ENCODE data around the gene ZNF593. TPM values are rescaled to one million over a fixed set of nuclear protein-coding genes. Genes with fewer than 3 reads are reported as not detected.

The ZNF593 gene
- polyA plus RNA-seq, 2 donors, result 42.3 to 63.3 TPM

DNA sequence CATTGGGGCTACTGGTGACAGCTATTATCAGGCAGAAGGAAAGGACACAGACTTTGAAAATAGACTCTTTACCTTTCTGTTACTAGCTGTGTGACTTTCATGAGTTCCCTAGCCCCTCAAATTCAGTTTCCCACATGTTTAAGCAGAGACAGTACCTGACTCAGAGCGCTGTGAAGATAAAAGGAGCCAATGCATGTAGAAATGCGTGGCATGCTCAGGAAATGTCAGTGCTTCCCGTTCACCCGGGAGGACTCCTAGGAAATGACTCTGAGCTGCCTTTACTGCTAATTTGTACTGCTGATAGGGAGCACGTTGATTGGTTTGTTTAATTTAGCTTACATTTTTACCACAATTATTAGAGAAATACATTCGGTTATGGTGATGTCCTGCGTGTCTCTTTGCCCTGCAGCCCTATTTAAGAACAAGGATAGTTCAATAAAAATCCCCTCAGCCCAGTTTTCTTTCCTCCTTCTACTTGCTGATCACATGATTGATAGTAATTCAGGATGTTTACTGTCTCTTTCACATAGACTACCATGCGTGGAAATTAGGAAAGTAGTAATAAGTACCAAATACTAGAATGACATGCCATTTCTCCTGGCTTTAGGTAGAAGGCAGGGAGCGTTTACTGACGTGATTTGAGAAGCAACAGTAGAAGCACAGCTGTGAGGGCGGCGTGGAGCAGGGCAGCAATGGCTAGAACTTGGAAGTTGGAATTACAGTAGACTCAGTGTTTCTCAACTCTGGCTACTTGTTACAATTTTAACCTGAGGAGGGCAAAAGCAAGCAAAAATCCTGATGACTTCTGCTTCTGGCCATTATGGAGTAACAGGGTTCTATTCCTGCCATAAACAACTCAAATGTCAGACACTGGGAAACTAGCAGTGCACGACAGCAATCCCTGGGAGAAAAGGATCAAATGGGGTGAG lies 42.2 kb upstream of the ZNF593 start:
- Histone ChIP-seq H3K9me3 (ENCODE audit: control insufficient read depth in 2 of 2, insufficient read depth in 1 of 2, low read depth in 1 of 2, low read length in 1 of 2) (no peaks in the 10 kb centered on the region), H3K36me3 (ENCODE audit: control insufficient read depth in 2 of 2, insufficient read depth in 2 of 2, low read length in 1 of 2) (no peaks in the 10 kb centered on the region), H3K4me1 (ENCODE audit: control insufficient read depth in 2 of 2, insufficient read depth in 2 of 2, low read length in 1 of 2) (no peaks in the 10 kb centered on the region), H3K4me3 (ENCODE audit: low read depth in 1 of 2, low read length in 2 of 2) (peak overlapping the region in 1 of 2 donors; percentile 2), H3K27ac (ENCODE audit: low read depth in 2 of 2, low read length in 1 of 2) (peak overlapping the region; percentile 3 to 73), H3K27me3 (ENCODE audit: control insufficient read depth in 1 of 2, insufficient read depth in 2 of 2, low read length in 2 of 2) (no peaks in the 10 kb centered on the region)
- 37 to 41% methylated on average over 13 of the region's 13 CpGs for WGBS, 2 donors

GRCh38 chr1:26129778-26130177 lies 39.9 kb upstream of the ZNF593 start:
- no peak overlapping the region for H3K4me3 ChIP-seq (ENCODE audit: low read depth in 1 of 2, low read length in 2 of 2)
- no peak overlapping the region for H3K27ac ChIP-seq (ENCODE audit: low read depth in 2 of 2, low read length in 1 of 2)
- H3K27me3 ChIP-seq (ENCODE audit: control insufficient read depth in 1 of 2, insufficient read depth in 2 of 2, low read length in 2 of 2), result no peaks in the 10 kb centered on the region
- H3K4me1 ChIP-seq (ENCODE audit: control insufficient read depth in 2 of 2, insufficient read depth in 2 of 2, low read length in 1 of 2), result no peaks in the 10 kb centered on the region
- H3K9me3 ChIP-seq (ENCODE audit: control insufficient read depth in 2 of 2, insufficient read depth in 1 of 2, low read depth in 1 of 2, low read length in 1 of 2), result no peaks in the 10 kb centered on the region
- no peaks in the 10 kb centered on the region for H3K36me3 ChIP-seq (ENCODE audit: control insufficient read depth in 2 of 2, insufficient read depth in 2 of 2, low read length in 1 of 2)
- 95 to 98% methylated on average over 4 of the region's 4 CpGs for WGBS, 2 donors

- Histone ChIP-seq H3K27ac (ENCODE audit: low read depth in 2 of 2, low read length in 1 of 2) (no peak overlapping the region), H3K9me3 (ENCODE audit: control insufficient read depth in 2 of 2, insufficient read depth in 1 of 2, low read depth in 1 of 2, low read length in 1 of 2) (no peaks in the 10 kb centered on the region), H3K4me3 (ENCODE audit: low read depth in 1 of 2, low read length in 2 of 2) (no peak overlapping the region), H3K27me3 (ENCODE audit: control insufficient read depth in 1 of 2, insufficient read depth in 2 of 2, low read length in 2 of 2) (no peaks in the 10 kb centered on the region), H3K4me1 (ENCODE audit: control insufficient read depth in 2 of 2, insufficient read depth in 2 of 2, low read length in 1 of 2) (no peaks in the 10 kb centered on the region), H3K36me3 (ENCODE audit: control insufficient read depth in 2 of 2, insufficient read depth in 2 of 2, low read length in 1 of 2) (no peaks in the 10 kb centered on the region)
- WGBS, 2 donors, result 47 to 65% methylated on average over 1 of the region's 1 CpG
Observed at GRCh38 chr1:26130695-26131094, 39.0 kb upstream of the ZNF593 start.

DNA sequence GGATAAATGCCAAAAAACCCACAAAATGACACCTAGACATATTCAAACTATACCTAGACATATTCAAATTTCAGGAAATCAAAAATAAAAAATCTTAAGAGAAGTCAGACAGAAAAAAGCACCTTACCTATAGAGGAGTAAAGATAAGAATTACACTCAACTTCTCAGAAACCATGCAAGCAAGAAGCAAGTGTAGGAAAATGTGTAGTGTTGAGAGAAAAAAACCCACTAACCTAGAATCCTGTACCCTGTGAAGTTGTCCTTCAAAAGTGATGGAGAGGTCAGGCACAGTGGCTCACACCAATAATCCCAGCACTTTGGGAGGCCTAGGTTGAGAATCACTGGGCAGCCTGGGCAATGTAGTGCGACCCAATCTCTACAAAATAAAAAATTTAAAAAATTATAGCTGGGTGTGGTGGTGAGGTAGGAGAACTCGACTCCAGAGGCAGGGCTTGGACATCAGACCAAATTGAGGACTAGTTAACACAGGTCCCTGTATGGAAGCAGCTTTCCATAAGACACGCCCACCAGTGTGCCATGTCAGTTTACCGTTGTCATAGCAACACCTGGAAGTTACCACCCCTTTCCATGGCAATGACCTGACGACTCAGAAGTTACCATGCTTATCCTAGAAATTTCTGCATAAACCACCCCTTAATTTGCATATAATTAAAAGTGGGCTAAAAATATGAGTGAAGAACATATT lies 37.4 kb upstream of the ZNF593 start:
- Histone ChIP-seq H3K27me3 (ENCODE audit: control insufficient read depth in 1 of 2, insufficient read depth in 2 of 2, low read length in 2 of 2) (no peaks in the 10 kb centered on the region), H3K36me3 (ENCODE audit: control insufficient read depth in 2 of 2, insufficient read depth in 2 of 2, low read length in 1 of 2) (no peaks in the 10 kb centered on the region), H3K27ac (ENCODE audit: low read depth in 2 of 2, low read length in 1 of 2) (no peak overlapping the region), H3K9me3 (ENCODE audit: control insufficient read depth in 2 of 2, insufficient read depth in 1 of 2, low read depth in 1 of 2, low read length in 1 of 2) (no peaks in the 10 kb centered on the region), H3K4me3 (ENCODE audit: low read depth in 1 of 2, low read length in 2 of 2) (no peak overlapping the region), H3K4me1 (ENCODE audit: control insufficient read depth in 2 of 2, insufficient read depth in 2 of 2, low read length in 1 of 2) (no peaks in the 10 kb centered on the region)
- WGBS, 2 donors, result 74 to 77% methylated on average over 5 of the region's 5 CpGs

DNA sequence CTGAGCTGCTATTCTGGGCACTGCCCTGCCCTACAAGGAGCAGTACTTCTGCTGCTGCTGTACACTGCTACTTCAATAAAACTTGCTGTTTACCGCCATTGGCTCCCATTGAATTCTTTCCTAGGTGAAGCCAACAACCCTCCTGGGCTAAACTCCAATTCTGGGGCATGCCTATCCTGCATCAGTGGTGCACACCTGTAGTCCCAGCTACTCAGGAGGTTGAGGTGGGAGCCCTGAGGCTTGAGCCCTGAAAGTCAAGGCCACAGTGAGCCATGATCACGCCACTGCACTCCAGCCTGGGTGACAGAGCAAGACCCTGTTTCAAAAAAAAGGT lies 36.9 kb upstream of the ZNF593 start:
- Histone ChIP-seq H3K4me3 (ENCODE audit: low read depth in 1 of 2, low read length in 2 of 2) (no peak overlapping the region), H3K27me3 (ENCODE audit: control insufficient read depth in 1 of 2, insufficient read depth in 2 of 2, low read length in 2 of 2) (no peaks in the 10 kb centered on the region), H3K27ac (ENCODE audit: low read depth in 2 of 2, low read length in 1 of 2) (no peak overlapping the region), H3K9me3 (ENCODE audit: control insufficient read depth in 2 of 2, insufficient read depth in 1 of 2, low read depth in 1 of 2, low read length in 1 of 2) (no peaks in the 10 kb centered on the region), H3K36me3 (ENCODE audit: control insufficient read depth in 2 of 2, insufficient read depth in 2 of 2, low read length in 1 of 2) (no peaks in the 10 kb centered on the region), H3K4me1 (ENCODE audit: control insufficient read depth in 2 of 2, insufficient read depth in 2 of 2, low read length in 1 of 2) (no peaks in the 10 kb centered on the region)
- WGBS, 2 donors, result 93 to 94% methylated on average over 2 of the region's 2 CpGs

- no peaks in the 10 kb centered on the region for H3K27me3 ChIP-seq (ENCODE audit: control insufficient read depth in 1 of 2, insufficient read depth in 2 of 2, low read length in 2 of 2)
- H3K27ac ChIP-seq (ENCODE audit: low read depth in 2 of 2, low read length in 1 of 2), result no peak overlapping the region
- 89 to 94% methylated on average over 3 of the region's 3 CpGs for WGBS, 2 donors
- H3K4me3 ChIP-seq (ENCODE audit: low read depth in 1 of 2, low read length in 2 of 2), result no peak overlapping the region
- no peaks in the 10 kb centered on the region for H3K4me1 ChIP-seq (ENCODE audit: control insufficient read depth in 2 of 2, insufficient read depth in 2 of 2, low read length in 1 of 2)
- H3K36me3 ChIP-seq (ENCODE audit: control insufficient read depth in 2 of 2, insufficient read depth in 2 of 2, low read length in 1 of 2), result no peaks in the 10 kb centered on the region
- H3K9me3 ChIP-seq (ENCODE audit: control insufficient read depth in 2 of 2, insufficient read depth in 1 of 2, low read depth in 1 of 2, low read length in 1 of 2), result no peaks in the 10 kb centered on the region
Observed at GRCh38 chr1:26134466-26134865, 35.2 kb upstream of the ZNF593 start.

GRCh38 chr1:26138974-26139558 lies 30.6 kb upstream of the ZNF593 start:
- WGBS, 2 donors, result 65 to 67% methylated on average over 3 of the region's 3 CpGs
- Histone ChIP-seq H3K9me3 (ENCODE audit: control insufficient read depth in 2 of 2, insufficient read depth in 1 of 2, low read depth in 1 of 2, low read length in 1 of 2) (no peaks in the 10 kb centered on the region), H3K4me3 (ENCODE audit: low read depth in 1 of 2, low read length in 2 of 2) (no peak overlapping the region), H3K27ac (ENCODE audit: low read depth in 2 of 2, low read length in 1 of 2) (no peak overlapping the region), H3K27me3 (ENCODE audit: control insufficient read depth in 1 of 2, insufficient read depth in 2 of 2, low read length in 2 of 2) (no peaks in the 10 kb centered on the region), H3K4me1 (ENCODE audit: control insufficient read depth in 2 of 2, insufficient read depth in 2 of 2, low read length in 1 of 2) (no peaks in the 10 kb centered on the region), H3K36me3 (ENCODE audit: control insufficient read depth in 2 of 2, insufficient read depth in 2 of 2, low read length in 1 of 2) (no peaks in the 10 kb centered on the region)

DNA sequence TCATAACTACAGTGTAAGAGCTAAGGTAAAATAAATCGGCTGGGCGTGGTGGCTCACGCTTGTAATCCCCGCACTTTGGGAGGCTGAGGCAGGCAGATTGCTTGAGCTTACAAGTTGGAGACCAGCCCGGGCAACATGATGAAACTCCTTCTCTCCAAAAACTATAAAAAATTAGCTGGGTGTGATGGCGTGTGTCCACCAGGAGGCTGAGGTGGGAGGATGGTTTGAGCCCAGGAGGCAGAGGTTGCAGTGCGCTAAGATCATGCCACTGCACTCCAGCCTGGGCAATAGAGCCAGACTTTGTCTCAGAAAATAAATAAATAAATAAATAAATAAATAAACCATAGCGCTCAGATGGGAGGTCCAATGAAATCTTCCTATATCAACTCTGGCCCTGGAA lies 27.5 kb upstream of the ZNF593 start:
- H3K27me3 ChIP-seq (ENCODE audit: control insufficient read depth in 1 of 2, insufficient read depth in 2 of 2, low read length in 2 of 2), result no peaks in the 10 kb centered on the region
- no peak overlapping the region for H3K4me3 ChIP-seq (ENCODE audit: low read depth in 1 of 2, low read length in 2 of 2)
- H3K4me1 ChIP-seq (ENCODE audit: control insufficient read depth in 2 of 2, insufficient read depth in 2 of 2, low read length in 1 of 2), result no peaks in the 10 kb centered on the region
- no peak overlapping the region for H3K27ac ChIP-seq (ENCODE audit: low read depth in 2 of 2, low read length in 1 of 2)
- no peaks in the 10 kb centered on the region for H3K36me3 ChIP-seq (ENCODE audit: control insufficient read depth in 2 of 2, insufficient read depth in 2 of 2, low read length in 1 of 2)
- WGBS, 2 donors, result 74 to 83% methylated on average over 8 of the region's 8 CpGs
- H3K9me3 ChIP-seq (ENCODE audit: control insufficient read depth in 2 of 2, insufficient read depth in 1 of 2, low read depth in 1 of 2, low read length in 1 of 2), result no peaks in the 10 kb centered on the region

DNA sequence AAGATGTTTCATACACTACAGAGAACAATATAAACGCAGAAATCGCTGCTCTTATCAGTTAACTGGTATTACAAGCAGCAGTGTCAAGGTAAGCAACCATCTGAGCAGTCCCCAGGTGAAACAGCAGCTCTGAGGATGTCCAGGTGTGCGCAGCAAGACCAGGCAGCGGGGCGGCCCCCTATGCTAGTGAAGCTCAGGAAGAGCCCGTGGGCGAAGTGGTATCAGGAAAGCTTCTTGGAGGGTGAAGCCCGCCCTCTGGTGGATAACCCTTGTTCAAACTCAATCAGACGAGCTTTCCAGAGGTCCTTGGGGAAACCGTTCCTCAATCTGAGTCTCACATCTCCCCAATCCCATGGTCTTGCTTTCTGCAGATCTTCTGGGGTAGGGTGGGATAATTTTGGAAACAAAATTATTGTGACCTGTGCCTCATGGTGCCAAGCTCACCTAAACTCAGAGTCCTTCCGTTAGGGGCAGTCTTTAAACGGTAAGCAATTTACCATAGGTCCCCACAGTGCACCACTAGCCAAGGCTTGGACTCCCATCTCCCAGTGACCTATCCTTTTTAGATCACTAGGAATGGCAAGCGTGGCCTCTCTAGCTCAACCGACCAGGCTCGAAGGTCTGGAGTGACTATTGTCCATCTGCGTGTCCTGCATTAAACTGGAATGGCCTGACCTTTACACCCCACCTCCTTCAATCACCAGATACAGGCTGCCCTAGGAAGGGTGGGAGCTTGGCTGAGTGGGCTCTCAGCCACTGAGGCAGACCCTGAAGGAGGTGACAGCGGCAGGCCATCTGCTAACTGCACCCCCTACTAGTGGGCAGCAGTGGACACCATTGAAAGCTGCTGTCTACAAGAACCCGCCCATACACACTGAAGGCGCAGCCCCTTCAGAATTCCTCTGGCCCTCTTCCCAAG lies 24.4 kb upstream of the ZNF593 start:
- no peaks in the 10 kb centered on the region for H3K4me1 ChIP-seq (ENCODE audit: control insufficient read depth in 2 of 2, insufficient read depth in 2 of 2, low read length in 1 of 2)
- H3K27me3 ChIP-seq (ENCODE audit: control insufficient read depth in 1 of 2, insufficient read depth in 2 of 2, low read length in 2 of 2), result no peaks in the 10 kb centered on the region
- no peak overlapping the region for H3K27ac ChIP-seq (ENCODE audit: low read depth in 2 of 2, low read length in 1 of 2)
- WGBS, 2 donors, result 30% methylated on average over 19 of the region's 19 CpGs
- no peak overlapping the region for H3K4me3 ChIP-seq (ENCODE audit: low read depth in 1 of 2, low read length in 2 of 2)
- no peaks in the 10 kb centered on the region for H3K9me3 ChIP-seq (ENCODE audit: control insufficient read depth in 2 of 2, insufficient read depth in 1 of 2, low read depth in 1 of 2, low read length in 1 of 2)
- H3K36me3 ChIP-seq (ENCODE audit: control insufficient read depth in 2 of 2, insufficient read depth in 2 of 2, low read length in 1 of 2), result no peaks in the 10 kb centered on the region

All from esophagus (tissue), 2 donors.